ENCODE measurements around the gene THRB. TPM values are rescaled to one million over a fixed set of nuclear protein-coding genes. Genes with fewer than 3 reads are reported as not detected.

The THRB gene
- total and polyA plus RNA-seq, 2 experiments from 2014 or later, result 26.8 to 60.0 TPM

GRCh38 chr3:24264748-24265158 lies 229.9 kb downstream of the THRB start:
- H3K27me3 ChIP-seq, result no peaks in the 10 kb centered on the region
- peaks cover 7% of the 10 kb centered on the region for H3K4me1 ChIP-seq (ENCODE audit: insufficient read depth)
- 60% methylated on average over 3 of the region's 3 CpGs for WGBS (ENCODE audit: low lambda C conversion rate, missing lambda C conversion rate)
- no peaks in the 10 kb centered on the region for H3K9me3 ChIP-seq (ENCODE audit: low read depth)
- H4K20me1 ChIP-seq (ENCODE audit: insufficient read depth, poor library complexity, severe bottlenecking), result no peaks in the 10 kb centered on the region
- H3K4me3 ChIP-seq, result no peak overlapping the region
- no peak overlapping the region for H3K4me2 ChIP-seq
- H3K36me3 ChIP-seq (replicated peaks; ENCODE audit: insufficient read depth, low read depth), result no peaks in the 10 kb centered on the region
- TF ChIP-seq CTCF (IDR thresholded peaks at IDR 0.05; ENCODE audit: poor library complexity), result peak; percentile 59
- TF ChIP-seq EZH2 (IDR thresholded peaks at IDR 0.05; ENCODE audit: borderline replicate concordance), result no peak
- no peak for TF ChIP-seq EZH2phosphoT487 (IDR thresholded peaks at IDR 0.05; ENCODE audit: low read depth, severe bottlenecking, unreplicated experiment)
- no peak overlapping the region for H3K27ac ChIP-seq
- H2AFZ ChIP-seq, result no peak overlapping the region
- DNase-seq (ENCODE audit: low spot score), result peak; percentile 50
- H3K9me2 ChIP-seq (replicated peaks; ENCODE audit: insufficient read depth), result no peaks in the 10 kb centered on the region
- peaks cover 7% of the 10 kb centered on the region for H3K79me2 ChIP-seq

GRCh38 chr3:24264011-24264410 lies 230.6 kb downstream of the THRB start:
- H2AFZ ChIP-seq, result no peak overlapping the region
- no peak overlapping the region for H3K4me2 ChIP-seq
- no peaks in the 10 kb centered on the region for H3K9me2 ChIP-seq (replicated peaks; ENCODE audit: insufficient read depth)
- H3K4me3 ChIP-seq, result no peak overlapping the region
- H3K9me3 ChIP-seq (ENCODE audit: low read depth), result no peaks in the 10 kb centered on the region
- WGBS (ENCODE audit: low lambda C conversion rate, missing lambda C conversion rate), result 96% methylated on average over 1 of the region's 1 CpG
- H3K36me3 ChIP-seq (replicated peaks; ENCODE audit: insufficient read depth, low read depth), result no peaks in the 10 kb centered on the region
- H3K4me1 ChIP-seq (ENCODE audit: insufficient read depth), result peaks cover 7% of the 10 kb centered on the region
- H3K79me2 ChIP-seq, result peaks cover 7% of the 10 kb centered on the region
- no peak overlapping the region for H3K27ac ChIP-seq
- no peaks in the 10 kb centered on the region for H3K27me3 ChIP-seq
- no peak for DNase-seq (ENCODE audit: low spot score)
- no peak for TF ChIP-seq CTCF (IDR thresholded peaks at IDR 0.05; ENCODE audit: poor library complexity)
- TF ChIP-seq EZH2 (IDR thresholded peaks at IDR 0.05; ENCODE audit: borderline replicate concordance), result no peak
- TF ChIP-seq EZH2phosphoT487 (IDR thresholded peaks at IDR 0.05; ENCODE audit: low read depth, severe bottlenecking, unreplicated experiment), result no peak
- H4K20me1 ChIP-seq (ENCODE audit: insufficient read depth, poor library complexity, severe bottlenecking), result no peaks in the 10 kb centered on the region

GRCh38 chr3:24263069-24263668 lies 231.5 kb downstream of the THRB start:
- no peak overlapping the region for H3K27ac ChIP-seq
- H3K9me2 ChIP-seq (replicated peaks; ENCODE audit: insufficient read depth), result no peaks in the 10 kb centered on the region
- no peak overlapping the region for H2AFZ ChIP-seq
- no peak overlapping the region for H3K4me2 ChIP-seq
- peaks cover 7% of the 10 kb centered on the region for H3K79me2 ChIP-seq
- TF ChIP-seq EZH2phosphoT487 (IDR thresholded peaks at IDR 0.05; ENCODE audit: low read depth, severe bottlenecking, unreplicated experiment), result no peak
- TF ChIP-seq CTCF (IDR thresholded peaks at IDR 0.05; ENCODE audit: poor library complexity), result no peak
- no peak for TF ChIP-seq EZH2 (IDR thresholded peaks at IDR 0.05; ENCODE audit: borderline replicate concordance)
- no peaks in the 10 kb centered on the region for H4K20me1 ChIP-seq (ENCODE audit: insufficient read depth, poor library complexity, severe bottlenecking)
- H3K4me3 ChIP-seq, result no peak overlapping the region
- no peak for DNase-seq (ENCODE audit: low spot score)
- 45% methylated on average over 2 of the region's 2 CpGs for WGBS (ENCODE audit: low lambda C conversion rate, missing lambda C conversion rate)
- no peaks in the 10 kb centered on the region for H3K9me3 ChIP-seq (ENCODE audit: low read depth)
- H3K36me3 ChIP-seq (replicated peaks; ENCODE audit: insufficient read depth, low read depth), result no peaks in the 10 kb centered on the region
- H3K27me3 ChIP-seq, result no peaks in the 10 kb centered on the region
- H3K4me1 ChIP-seq (ENCODE audit: insufficient read depth), result peaks cover 7% of the 10 kb centered on the region
